ENCODE data around the gene USP49.

- TF ChIP-seq GATA3 (IDR thresholded peaks at IDR 0.05; ENCODE audit: low read depth, low read length) (no peak), GATA2 (IDR thresholded peaks at IDR 0.05; ENCODE audit: low read depth, low read length) (no peak)
Observed at GRCh38 chr6:41757271-41757670, 137.9 kb downstream of the USP49 start.
